K562 (cell line): ENCODE results near the gene SNX17. TPM values are rescaled to one million over a fixed set of nuclear protein-coding genes. Genes with fewer than 3 reads are reported as not detected.
A peak's percentile ranks its signal among the peaks of the same experiment; 100 is the strongest.

Experiments
- E2F1 ChIP-seq: sonication (generic); formaldehyde crosslinking; IDR thresholded peaks from 2 replicates; pipeline ENCODE4 v1.8.1; 2023; ENCODE audit warnings: mild to moderate bottlenecking, missing genetic modification reagents, moderate library complexity
- FOS ChIP-seq: IDR thresholded peaks from 3 replicates; pipeline ENCODE4 v1.6.1; 2011; ENCODE audit not compliant: insufficient read length; ENCODE audit errors: extremely low read depth
- HEY1 ChIP-seq: fragments of 250-450 bp; sonication (Bioruptor Pico); IDR thresholded peaks from 2 replicates; pipeline ENCODE4 v1.5.0; 2020; ENCODE audit warnings: mild to moderate bottlenecking, moderate library complexity, borderline replicate concordance
- NR0B1 ChIP-seq: fragments of 450-650 bp; IDR thresholded peaks from one replicate; pipeline ENCODE4 v1.6.1; 2018; ENCODE audit warnings: mild to moderate bottlenecking, moderate library complexity; ENCODE audit not compliant: partially characterized antibody
- NRF1 ChIP-seq, 2 experiments: fragments of 450-650 bp; IDR thresholded peaks in 1 of 2; conservative IDR thresholded peaks in 1 of 2; 2 replicates each; pipeline ENCODE4 v1.6.1; 2014; ENCODE audit warnings: mild to moderate bottlenecking in 2 of 2
- NUFIP1 ChIP-seq: fragments of 450-650 bp; IDR thresholded peaks from 2 replicates; pipeline ENCODE4 v1.6.1; 2018; ENCODE audit not compliant: partially characterized antibody
- PTRF ChIP-seq: fragments of 450-650 bp; IDR thresholded peaks from 2 replicates; pipeline ENCODE4 v1.6.1; 2016; ENCODE audit warnings: mild to moderate bottlenecking, missing genetic modification characterization, missing compliant biosample characterization
- SIN3A ChIP-seq, 2 experiments: fragments of 150-350 bp in 1 of 2; IDR thresholded peaks; 2 replicates each; pipeline ENCODE4 v1.6.1; 2011 to 2016; ENCODE audit warnings: borderline replicate concordance in 2 of 2, low read depth in 2 of 2, low read length in 2 of 2, mild to moderate bottlenecking in 2 of 2, moderate library complexity in 2 of 2; ENCODE audit not compliant: control insufficient read depth in 1 of 2
- ZBTB1 ChIP-seq: sonication (generic); formaldehyde crosslinking; IDR thresholded peaks from 2 replicates; pipeline ENCODE4 v1.8.1; 2023; ENCODE audit warnings: missing genetic modification reagents, low read depth, mild to moderate bottlenecking, borderline replicate concordance
- ZNF24 ChIP-seq: fragments of 450-650 bp; IDR thresholded peaks from 2 replicates; pipeline ENCODE4 v1.6.1; 2016
- ZNF512 ChIP-seq: IDR thresholded peaks from 2 replicates; pipeline ENCODE4 v1.6.1; 2016; ENCODE audit warnings: missing genetic modification characterization, missing compliant biosample characterization
- ZNF551 ChIP-seq: fragments of 250-450 bp; sonication (Bioruptor Pico); IDR thresholded peaks from 2 replicates; pipeline ENCODE4 v1.5.0; 2021; ENCODE audit warnings: mild to moderate bottlenecking, moderate library complexity
- polyA plus RNA-seq, 8 experiments: library from polyadenylated mRNA; depleted of rRNA in 4 of 8; stranded (reverse) in 5 of 8; unstranded in 3 of 8; fragments of >200 nt; fragmentation: Nextera tagmentation in 2 of 8; fragmentation: Illumina TruSeq in 1 of 8; extraction: Ambion mirVana in 2 of 8; extraction: Trizol in 1 of 8; gene quantifications; 2 replicates each; pipeline versions ENCODE4 v1.2.1 to v1.2.3, GENCODE V29; 2011 to 2014; ENCODE audit warnings: inconsistent platforms in 1 of 8, missing spikeins in 1 of 8
- total RNA-seq, 7 experiments: library from RNA; depleted of rRNA in 6 of 7; stranded (reverse); fragments of >200 nt in 6 of 7; fragmentation: Illumina TruSeq in 2 of 7; extraction: Trizol in 2 of 7; gene quantifications; 2 replicates each; pipeline versions ENCODE4 v1.2.1 to v1.2.3, GENCODE V29; 2011 to 2021; ENCODE audit warnings: low replicate concordance in 1 of 7
- TF ChIP-seq, protein P1 (sequence below), 2 experiments: fragments of 450-650 bp; formaldehyde crosslinking in 1 of 2; IDR thresholded peaks; 2 replicates each; pipeline versions ENCODE4 v1.4.0 to v1.6.1; 2014 to 2020; ENCODE audit warnings: mild to moderate bottlenecking in 2 of 2, borderline replicate concordance in 1 of 2, low read depth in 1 of 2
- TF ChIP-seq, protein P2 (sequence below): fragments of 200-800 bp; sonication (Bioruptor generic); IDR thresholded peaks from 2 replicates; pipeline ENCODE4 v1.6.1; 2017; ENCODE audit warnings: missing genetic modification characterization, missing compliant biosample characterization

SNX17 gene
- total and polyA plus RNA-seq, 9 of the 15 experiments (the other 6 are each of a cell fraction or from before 2014, with no cell fraction given): 3.0 to 75.7 (median 54.6) TPM

GRCh38 chr2:27356056-27356381, 14.4 kb upstream of the SNX17 start (continued):
- peak; percentile 74; the same call in 1 of the 2 replicates for TF ChIP-seq ZNF24
- TF ChIP-seq FOS: no peak
- no peak for TF ChIP-seq PTRF (tag)
- no peak for TF ChIP-seq HEY1
- TF ChIP-seq NR0B1: no peak
- 0 out of 2 replicates have a peak, but pooled peaks have one; percentile 4 for TF ChIP-seq E2F1 (CRISPR knock-in tag)
- TF ChIP-seq, protein P1, sequence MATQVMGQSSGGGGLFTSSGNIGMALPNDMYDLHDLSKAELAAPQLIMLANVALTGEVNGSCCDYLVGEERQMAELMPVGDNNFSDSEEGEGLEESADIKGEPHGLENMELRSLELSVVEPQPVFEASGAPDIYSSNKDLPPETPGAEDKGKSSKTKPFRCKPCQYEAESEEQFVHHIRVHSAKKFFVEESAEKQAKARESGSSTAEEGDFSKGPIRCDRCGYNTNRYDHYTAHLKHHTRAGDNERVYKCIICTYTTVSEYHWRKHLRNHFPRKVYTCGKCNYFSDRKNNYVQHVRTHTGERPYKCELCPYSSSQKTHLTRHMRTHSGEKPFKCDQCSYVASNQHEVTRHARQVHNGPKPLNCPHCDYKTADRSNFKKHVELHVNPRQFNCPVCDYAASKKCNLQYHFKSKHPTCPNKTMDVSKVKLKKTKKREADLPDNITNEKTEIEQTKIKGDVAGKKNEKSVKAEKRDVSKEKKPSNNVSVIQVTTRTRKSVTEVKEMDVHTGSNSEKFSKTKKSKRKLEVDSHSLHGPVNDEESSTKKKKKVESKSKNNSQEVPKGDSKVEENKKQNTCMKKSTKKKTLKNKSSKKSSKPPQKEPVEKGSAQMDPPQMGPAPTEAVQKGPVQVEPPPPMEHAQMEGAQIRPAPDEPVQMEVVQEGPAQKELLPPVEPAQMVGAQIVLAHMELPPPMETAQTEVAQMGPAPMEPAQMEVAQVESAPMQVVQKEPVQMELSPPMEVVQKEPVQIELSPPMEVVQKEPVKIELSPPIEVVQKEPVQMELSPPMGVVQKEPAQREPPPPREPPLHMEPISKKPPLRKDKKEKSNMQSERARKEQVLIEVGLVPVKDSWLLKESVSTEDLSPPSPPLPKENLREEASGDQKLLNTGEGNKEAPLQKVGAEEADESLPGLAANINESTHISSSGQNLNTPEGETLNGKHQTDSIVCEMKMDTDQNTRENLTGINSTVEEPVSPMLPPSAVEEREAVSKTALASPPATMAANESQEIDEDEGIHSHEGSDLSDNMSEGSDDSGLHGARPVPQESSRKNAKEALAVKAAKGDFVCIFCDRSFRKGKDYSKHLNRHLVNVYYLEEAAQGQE (IDR thresholded peaks at IDR 0.05; ENCODE audit: borderline replicate concordance): no peak
- TF ChIP-seq, protein P1 (CRISPR knock-in tag; IDR thresholded peaks at IDR 0.05; ENCODE audit: low read depth): 0 out of 2 replicates have a peak, but pooled peaks have one; percentile 9
- no peak for TF ChIP-seq NRF1 (conservative IDR thresholded peaks at IDR 0.05 in 1 of 2, IDR thresholded peaks at IDR 0.05 in 1 of 2)
- peak; percentile 29 for TF ChIP-seq NUFIP1
- TF ChIP-seq ZNF512: no peak
- peak in 1 of 2 experiments; percentile 40; a peak in 1 of 4 replicates for TF ChIP-seq SIN3A (IDR thresholded peaks at IDR 0.05; ENCODE audit: borderline replicate concordance in 2 of 2, control insufficient read depth in 1 of 2, low read depth in 2 of 2, low read length in 2 of 2)
- no peak for TF ChIP-seq ZNF551 (CRISPR knock-in tag)
- TF ChIP-seq, protein P2, sequence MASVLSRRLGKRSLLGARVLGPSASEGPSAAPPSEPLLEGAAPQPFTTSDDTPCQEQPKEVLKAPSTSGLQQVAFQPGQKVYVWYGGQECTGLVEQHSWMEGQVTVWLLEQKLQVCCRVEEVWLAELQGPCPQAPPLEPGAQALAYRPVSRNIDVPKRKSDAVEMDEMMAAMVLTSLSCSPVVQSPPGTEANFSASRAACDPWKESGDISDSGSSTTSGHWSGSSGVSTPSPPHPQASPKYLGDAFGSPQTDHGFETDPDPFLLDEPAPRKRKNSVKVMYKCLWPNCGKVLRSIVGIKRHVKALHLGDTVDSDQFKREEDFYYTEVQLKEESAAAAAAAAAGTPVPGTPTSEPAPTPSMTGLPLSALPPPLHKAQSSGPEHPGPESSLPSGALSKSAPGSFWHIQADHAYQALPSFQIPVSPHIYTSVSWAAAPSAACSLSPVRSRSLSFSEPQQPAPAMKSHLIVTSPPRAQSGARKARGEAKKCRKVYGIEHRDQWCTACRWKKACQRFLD: no peak
- TF ChIP-seq ZBTB1 (CRISPR knock-in tag): no peak
